GM10847 (cell line): ENCODE data around the gene EID2.

ENCODE experiments used
- POLR2A ChIP-seq: IDR thresholded peaks from 2 replicates; pipeline ENCODE4 v1.6.1; 2011; ENCODE audit not compliant: insufficient read length; ENCODE audit errors: extremely low read depth

Gene EID2

DNA sequence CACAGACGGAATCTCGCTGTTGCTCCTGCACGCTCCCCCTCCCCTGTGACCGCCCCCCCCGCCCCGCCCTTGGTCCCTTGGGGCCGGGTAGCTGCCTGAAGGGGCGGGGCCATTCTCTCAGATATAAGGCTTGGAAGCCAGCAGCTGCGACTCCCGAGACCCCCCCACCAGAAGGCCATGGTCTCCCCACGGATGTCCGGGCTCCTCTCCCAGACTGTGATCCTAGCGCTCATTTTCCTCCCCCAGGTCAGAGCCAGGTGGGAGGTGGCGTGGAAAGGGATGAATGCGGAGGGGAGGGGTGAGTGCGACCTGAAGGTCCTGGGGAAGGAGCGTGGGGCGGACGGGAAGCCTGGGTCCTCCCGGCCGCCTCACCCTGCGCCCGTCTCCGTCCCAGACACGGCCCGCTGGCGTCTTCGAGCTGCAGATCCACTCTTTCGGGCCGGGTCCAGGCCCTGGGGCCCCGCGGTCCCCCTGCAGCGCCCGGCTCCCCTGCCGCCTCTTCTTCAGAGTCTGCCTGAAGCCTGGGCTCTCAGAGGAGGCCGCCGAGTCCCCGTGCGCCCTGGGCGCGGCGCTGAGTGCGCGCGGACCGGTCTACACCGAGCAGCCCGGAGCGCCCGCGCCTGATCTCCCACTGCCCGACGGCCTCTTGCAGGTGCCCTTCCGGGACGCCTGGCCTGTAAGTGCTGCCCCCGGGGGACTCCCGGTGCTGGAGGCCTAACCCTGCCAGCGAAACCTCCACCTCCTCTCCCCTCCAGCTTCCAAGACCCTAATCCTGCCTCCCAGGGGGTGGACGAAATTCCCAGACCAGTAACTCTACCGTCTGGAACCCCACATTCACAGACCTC, 40.9 kb downstream of the EID2 start, which contains the start of gene DLL3:
DLL3 (plus strand) TSS at position 150 of the 845 bp plus-strand sequence; CDS start at position 178, 28 bp downstream.
- TF ChIP-seq POLR2A: no peak

DNA sequence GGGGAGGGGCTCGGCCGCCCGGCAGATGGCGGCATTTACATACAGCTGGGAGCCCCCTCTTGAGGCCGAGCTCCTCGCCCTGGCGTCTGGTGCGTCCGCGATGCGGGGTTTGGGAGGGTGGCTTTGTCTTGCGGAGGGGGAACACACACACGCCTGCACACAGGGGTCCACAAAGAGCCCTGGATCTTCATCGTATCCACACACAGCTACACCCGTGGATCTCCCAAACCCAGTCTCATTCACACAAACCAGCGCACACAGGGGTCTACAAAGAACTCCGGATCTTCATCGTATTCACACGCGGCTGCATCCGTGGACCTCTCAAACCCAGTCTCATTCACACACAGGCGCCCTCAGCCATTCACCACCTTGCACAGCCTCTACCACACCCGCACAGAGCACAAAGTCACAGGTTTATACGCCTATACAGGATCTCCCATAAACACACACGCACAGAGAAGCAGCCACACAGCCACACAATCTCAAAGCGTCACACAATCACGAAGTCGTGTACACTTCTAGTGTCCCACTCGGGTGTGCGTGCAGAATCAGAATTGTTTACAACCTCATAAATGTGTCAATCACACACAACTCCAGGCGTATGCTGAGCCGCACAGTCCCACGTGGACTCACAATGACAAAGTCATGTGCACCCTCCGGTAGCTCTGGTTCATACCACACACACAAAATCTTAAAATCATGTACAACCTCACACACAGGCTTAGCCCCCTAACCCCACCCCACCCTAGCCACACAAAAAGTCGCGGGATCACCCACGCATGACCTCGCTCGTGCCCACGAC, 41.8 kb downstream of the EID2 start:
- no peak for TF ChIP-seq POLR2A

DNA sequence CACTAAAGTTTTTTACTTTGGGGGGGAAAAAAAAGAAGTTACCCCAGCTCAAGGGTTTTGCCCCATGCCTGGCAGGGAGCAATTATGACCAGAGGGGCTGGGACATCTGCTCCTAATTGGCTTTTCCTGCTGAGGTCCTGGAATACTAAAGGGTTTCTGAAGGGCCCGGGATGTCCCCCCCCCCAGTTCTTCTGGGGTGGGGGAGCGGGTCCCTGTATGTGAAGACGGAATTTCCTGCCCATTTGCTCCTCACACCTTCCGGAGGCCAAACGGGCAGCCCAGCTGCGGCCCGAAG, 42.3 kb downstream of the EID2 start:
- TF ChIP-seq POLR2A: no peak

DNA sequence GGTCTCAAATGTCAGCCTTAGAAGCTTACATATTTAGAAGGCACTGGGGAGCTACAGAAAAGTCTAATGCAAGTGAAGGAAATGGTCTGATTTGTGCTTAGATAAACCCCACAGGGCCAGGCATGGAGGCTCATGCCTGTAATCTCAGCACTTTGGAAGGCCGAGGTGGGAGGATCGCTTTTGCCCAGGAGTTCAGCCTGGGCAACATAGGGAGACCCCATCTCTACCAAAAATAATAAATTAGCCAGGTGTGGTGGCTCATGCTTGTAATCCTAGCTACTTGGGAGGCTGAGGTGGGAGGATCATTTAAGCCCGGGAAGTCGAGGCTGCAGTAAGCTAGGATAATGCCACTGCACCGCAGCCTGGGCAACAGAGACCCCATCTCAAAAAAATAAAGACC, 43.9 kb downstream of the EID2 start:
- TF ChIP-seq POLR2A: no peak

DNA sequence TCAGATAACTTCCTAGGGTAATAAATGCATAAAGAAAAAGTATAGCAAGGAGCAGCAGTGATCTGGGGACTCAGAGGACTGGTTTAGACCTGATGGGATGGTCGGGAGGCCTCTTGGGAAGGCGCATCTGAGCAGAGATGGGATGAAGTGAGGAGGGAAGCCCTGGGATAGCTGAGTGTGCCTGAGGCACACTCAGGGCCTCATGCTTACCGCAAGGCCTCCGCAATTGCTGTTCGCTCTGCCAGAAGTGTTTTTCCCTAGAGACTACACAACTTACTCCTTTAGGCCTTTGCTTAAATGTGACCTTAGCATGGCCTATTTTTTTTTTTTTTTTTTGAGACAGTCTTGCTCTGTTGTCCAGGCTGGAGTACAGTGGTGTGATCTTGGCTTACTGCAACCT, 45.3 kb downstream of the EID2 start:
- no peak for TF ChIP-seq POLR2A

DNA sequence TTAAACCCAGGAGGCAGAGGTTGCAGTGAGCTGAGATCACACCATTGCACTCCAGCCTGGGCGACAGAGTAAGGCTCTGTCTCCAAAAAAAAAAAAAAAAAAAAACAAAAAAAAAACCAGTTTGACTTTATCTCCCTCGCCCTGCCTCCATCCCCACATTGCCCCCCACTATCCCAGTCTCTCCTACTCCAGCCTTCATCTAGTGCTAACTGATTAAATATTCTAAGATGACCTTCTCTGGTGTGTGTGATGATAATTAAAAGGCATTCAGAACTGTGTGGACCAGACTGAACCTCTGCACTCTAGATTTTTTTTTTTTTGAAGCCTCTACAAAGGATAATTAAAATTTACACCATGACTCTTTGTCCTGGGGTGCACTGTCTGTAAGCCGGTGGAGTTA, 47.2 kb downstream of the EID2 start:
- no peak for TF ChIP-seq POLR2A

DNA sequence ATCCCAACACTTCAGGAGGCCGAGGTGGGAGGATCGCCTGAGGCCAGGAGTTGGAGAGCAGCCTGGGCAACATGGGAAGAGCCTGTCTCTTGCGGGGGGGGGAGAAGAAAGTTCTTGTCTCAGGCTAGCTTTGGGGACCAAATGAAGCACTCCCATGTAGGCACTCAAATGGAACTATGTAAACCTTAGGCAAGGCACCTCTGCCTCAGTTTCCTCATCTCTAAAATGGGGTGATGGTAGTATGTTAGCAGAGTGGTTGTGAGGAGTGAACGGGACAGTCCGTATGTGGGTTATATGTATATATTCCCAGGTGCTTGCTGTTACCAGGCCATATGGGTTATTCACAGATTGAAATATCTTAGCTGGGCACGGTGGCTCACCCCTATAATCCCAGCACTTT, 47.7 kb downstream of the EID2 start:
- TF ChIP-seq POLR2A: no peak

DNA sequence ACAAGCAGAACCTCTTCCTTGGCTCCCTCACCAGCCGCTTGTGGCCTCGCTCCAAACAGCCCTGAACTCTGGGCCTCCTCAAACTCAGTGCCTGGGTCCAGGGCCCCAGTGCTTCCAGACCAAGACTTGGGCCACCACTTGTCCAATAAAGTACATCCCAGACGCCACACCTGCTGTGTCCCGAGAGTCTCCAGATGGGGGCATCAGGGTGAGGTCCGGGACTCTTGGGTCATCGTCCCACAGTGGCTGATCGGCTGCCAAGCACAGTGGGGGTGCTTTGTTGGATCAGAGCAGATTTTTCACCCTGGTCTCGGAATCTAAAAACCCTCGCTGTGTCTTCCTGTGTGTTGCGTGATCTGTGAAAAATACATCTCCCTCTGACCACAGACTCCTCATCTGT, 50.2 kb downstream of the EID2 start:
- no peak for TF ChIP-seq POLR2A
